Psoas muscle (tissue), 8 donors: ENCODE results near the gene LAMA5. TPM values are rescaled to one million over a fixed set of nuclear protein-coding genes. Genes with fewer than 3 reads are reported as not detected.
A peak's percentile ranks its signal among the peaks of the same experiment; 100 is the strongest.

Experiments
- ATAC-seq, 4 donors: fragments of 200-7000 bp; cut with Tn5 transposase; one replicate each; pipeline ENCODE4 v1.9.1; 2020; ENCODE audit warnings: moderate library complexity in 3 of 4, mild to moderate bottlenecking in 2 of 4
- DNase-seq, 2 donors: peaks; one replicate each; pipeline ENCODE4 v3.0.0-alpha.2; 2020
- H3K27ac ChIP-seq: fragments of 200-600 bp; one replicate; pipeline ENCODE4 v1.8.0; 2022
- H3K27me3 ChIP-seq, 3 donors: fragments of 200-600 bp in 1 of 3; one replicate each; pipeline versions ENCODE4 v1.6.1 to v1.8.0; 2013 to 2022; ENCODE audit warnings: low read length in 2 of 3, mild to moderate bottlenecking in 2 of 3, moderate library complexity in 1 of 3; ENCODE audit not compliant: insufficient read depth in 3 of 3
- H3K36me3 ChIP-seq, 2 donors: fragments of 200-600 bp in 1 of 2; one replicate each; pipeline versions ENCODE4 v1.6.1 to v1.8.0; 2013 to 2022; ENCODE audit warnings: low read depth in 1 of 2, mild to moderate bottlenecking in 1 of 2, moderate library complexity in 1 of 2; ENCODE audit not compliant: insufficient read depth in 1 of 2
- H3K4me1 ChIP-seq: fragments of 200-600 bp; one replicate; pipeline ENCODE4 v1.8.0; 2022
- H3K4me3 ChIP-seq: fragments of 200-600 bp; one replicate; pipeline ENCODE4 v1.8.0; 2022; ENCODE audit warnings: mild to moderate bottlenecking
- H3K9me3 ChIP-seq: fragments of 200-600 bp; one replicate; pipeline ENCODE4 v1.8.0; 2022
- WGBS, 3 donors: extraction: QIAGEN DNeasy Blood & Tissue Kit; methylation state at CpG; one replicate each; pipeline versions ENCODE4 v1.1.6 to v1.1.7; 2013; 5-methylcytosine and 5-hydroxymethylcytosine counted together
- intact Hi-C, 2 donors: fragments of 100-400 bp; cut with DNase I; formaldehyde crosslinking; loops; one replicate each; pipeline versions ENCODE4 v1.11.0 to v1.14.2; 2022
- polyA plus RNA-seq, 3 donors: library from polyadenylated mRNA; stranded (reverse); fragments of 200-250 nt; gene quantifications; one replicate each; pipeline ENCODE4 v1.2.3, GENCODE V29; 2013
- total RNA-seq, 4 donors: library from RNA; stranded (reverse); fragmentation: NEBNext Ultra II Directional in 2 of 4; extraction: Animal tissue kit (Norgen Biotek cat#: 25700) in 2 of 4; gene quantifications; one replicate each; pipeline versions ENCODE4 v1.2.1 to v1.2.4, GENCODE V29; 2021 to 2023
- TF ChIP-seq, protein P1 (sequence below): fragments of 200-600 bp; IDR thresholded peaks from one replicate; pipeline ENCODE4 v1.8.0; 2022; ENCODE audit warnings: antibody characterized with exemption
- donor health status: healthy with polysubstance abuse.
- donor health status: DM: no; HTN: no; CAD: no; lungs with moderate emphysema.
- donor health status: Bipolar disorder and iron deficiency.
- donor health status: healthy.
- donor health status: DM: yes; HTN: yes; CAD: no.
- donor health status: DM: no; HTN: no; CAD: no.
- donor health status: DM: no; HTN: no; CAD: no.
- donor health status: DM: yes; HTN: yes; CAD: no.

LAMA5 gene
- total and polyA plus RNA-seq, 7 donors: 14.4 to 74.6 (median 34.2) TPM

DNA sequence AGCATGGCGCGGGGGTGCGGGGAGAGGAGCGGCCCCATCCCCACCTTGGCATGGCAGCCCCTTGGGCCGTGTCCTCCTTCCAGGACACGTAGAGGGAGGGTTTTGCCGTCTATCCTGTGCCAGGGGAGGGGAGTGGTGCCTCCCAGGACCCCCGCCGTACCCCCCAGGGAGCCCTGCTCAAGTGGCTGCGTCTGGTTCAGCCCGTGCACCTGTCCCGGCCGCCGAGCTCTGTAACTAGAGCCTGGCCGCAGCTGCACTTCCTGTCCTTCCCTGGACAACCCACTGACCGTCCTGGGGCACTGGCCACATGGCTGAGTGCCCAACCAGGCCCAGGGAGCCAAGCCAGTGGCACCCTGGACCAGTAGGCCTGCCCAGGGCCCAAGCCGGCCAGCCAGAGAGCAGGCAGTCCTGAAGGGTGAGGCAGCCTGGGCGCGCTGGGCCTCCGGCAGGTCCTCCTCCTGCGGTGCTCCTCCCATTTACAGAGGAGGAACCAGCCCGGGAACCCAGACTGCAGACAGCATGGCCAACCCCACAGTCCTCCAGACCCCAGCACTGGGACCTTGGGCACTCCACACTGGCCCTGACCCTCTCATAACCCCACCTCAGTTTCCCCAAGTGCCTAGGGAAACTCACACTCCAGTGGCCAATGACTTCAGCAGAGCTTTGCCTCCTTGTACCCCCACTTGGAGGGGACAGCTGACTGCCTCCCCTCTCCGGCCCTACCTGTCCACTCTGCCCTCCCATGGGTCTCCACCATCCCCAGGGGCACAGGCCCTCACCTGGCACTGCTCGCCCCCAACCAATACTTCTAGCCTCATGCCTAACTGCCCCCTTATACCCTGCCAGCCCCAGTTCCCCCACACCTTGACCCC lies 8.7 kb downstream of the LAMA5 start:
- 16 to 24% (median 18%) methylated on average over 22 to 24 of the region's 24 CpGs for WGBS, 3 donors
- DNase-seq (peak; percentile 84 to 92), ATAC-seq (peak; percentile 82 to 86 (median 83))

DNA sequence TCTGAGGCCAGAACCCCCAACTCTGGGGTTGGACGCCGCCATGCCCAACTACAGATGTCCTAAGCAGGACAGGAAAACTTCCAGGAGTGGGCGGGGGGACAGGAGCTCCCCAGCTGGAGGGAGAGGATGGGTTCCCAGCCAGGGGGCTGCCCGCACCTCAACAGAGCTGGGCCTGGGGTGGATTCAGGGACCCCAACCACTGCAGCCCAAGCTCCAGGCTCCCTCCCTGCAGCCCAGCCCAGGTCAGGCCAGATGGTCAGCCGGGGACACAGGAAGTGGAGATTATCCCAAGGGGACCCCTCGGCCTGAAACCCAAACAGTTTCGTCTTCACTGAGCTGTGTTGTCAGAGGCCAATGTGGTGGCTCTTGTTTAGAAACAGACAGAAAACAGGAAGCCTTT lies 9.4 kb downstream of the LAMA5 start:
- peaks cover 61% of the 10 kb centered on the region for H3K4me1 ChIP-seq

More for the DNA sequence above, 8.7 kb downstream of the LAMA5 start:
- peaks cover 61% of the 10 kb centered on the region for H3K4me1 ChIP-seq
- H3K27ac ChIP-seq: peak overlapping the region; percentile 85
- no peaks in the 10 kb centered on the region for H3K27me3 ChIP-seq
- intact Hi-C loops: no loop called here
- no peaks in the 10 kb centered on the region for H3K9me3 ChIP-seq
- TF ChIP-seq, protein P1, sequence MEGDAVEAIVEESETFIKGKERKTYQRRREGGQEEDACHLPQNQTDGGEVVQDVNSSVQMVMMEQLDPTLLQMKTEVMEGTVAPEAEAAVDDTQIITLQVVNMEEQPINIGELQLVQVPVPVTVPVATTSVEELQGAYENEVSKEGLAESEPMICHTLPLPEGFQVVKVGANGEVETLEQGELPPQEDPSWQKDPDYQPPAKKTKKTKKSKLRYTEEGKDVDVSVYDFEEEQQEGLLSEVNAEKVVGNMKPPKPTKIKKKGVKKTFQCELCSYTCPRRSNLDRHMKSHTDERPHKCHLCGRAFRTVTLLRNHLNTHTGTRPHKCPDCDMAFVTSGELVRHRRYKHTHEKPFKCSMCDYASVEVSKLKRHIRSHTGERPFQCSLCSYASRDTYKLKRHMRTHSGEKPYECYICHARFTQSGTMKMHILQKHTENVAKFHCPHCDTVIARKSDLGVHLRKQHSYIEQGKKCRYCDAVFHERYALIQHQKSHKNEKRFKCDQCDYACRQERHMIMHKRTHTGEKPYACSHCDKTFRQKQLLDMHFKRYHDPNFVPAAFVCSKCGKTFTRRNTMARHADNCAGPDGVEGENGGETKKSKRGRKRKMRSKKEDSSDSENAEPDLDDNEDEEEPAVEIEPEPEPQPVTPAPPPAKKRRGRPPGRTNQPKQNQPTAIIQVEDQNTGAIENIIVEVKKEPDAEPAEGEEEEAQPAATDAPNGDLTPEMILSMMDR: no peak
- H3K4me3 ChIP-seq: peak overlapping the region; percentile 42
- peaks cover 0 to 5% of the 10 kb centered on the region in 2 donors for H3K36me3 ChIP-seq

DNA sequence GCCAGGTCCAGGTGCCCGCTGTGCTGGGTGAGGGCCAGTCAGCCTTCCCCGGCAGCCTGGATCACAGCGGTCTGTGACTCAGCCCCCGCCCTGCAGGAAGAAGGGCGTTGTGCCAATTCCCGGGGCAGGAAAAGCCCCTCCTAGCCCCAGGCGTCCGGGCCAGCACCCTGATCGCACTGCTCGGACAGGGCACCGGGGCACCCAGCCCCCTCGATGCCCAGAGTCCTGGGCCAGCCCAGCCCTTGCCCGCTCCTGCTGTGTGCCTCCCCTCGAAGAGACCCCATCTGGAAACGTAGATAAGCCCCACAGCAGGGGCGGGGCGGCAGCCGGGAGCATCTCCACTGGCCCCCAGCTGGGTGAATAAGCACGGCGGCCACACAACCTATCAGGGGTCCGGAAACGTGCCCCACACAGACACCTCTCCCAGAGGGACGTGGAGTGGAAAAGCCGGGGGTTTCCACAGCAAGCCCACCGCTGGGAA lies 9.9 kb downstream of the LAMA5 start:
- ATAC-seq: peak; percentile 16 to 36 (median 29)
- WGBS, 3 donors: 17 to 18% (median 18%) methylated on average over 25 of the region's 25 CpGs
- Histone ChIP-seq H3K9me3 (no peaks in the 10 kb centered on the region), H3K27ac (peak overlapping the region; percentile 85), H3K4me3 (peak overlapping the region; percentile 42), H3K27me3 (no peaks in the 10 kb centered on the region), H3K4me1 (peaks cover 65% of the 10 kb centered on the region), H3K36me3 (peaks cover 0 to 9% of the 10 kb centered on the region in 2 donors)
- intact Hi-C loops: no loop called here
- TF ChIP-seq, protein P1: no peak
- DNase-seq: peak; percentile 79 to 86

More for the DNA sequence above, 9.4 kb downstream of the LAMA5 start:
- Histone ChIP-seq H3K27me3 (no peaks in the 10 kb centered on the region), H3K36me3 (peaks cover 0 to 9% of the 10 kb centered on the region in 2 donors), H3K9me3 (no peaks in the 10 kb centered on the region), H3K27ac (peak overlapping the region; percentile 85), H3K4me3 (peak overlapping the region; percentile 42)
- TF ChIP-seq, protein P1: no peak
- ATAC-seq: peak in 2 of 4 donors; percentile 1
- peak; percentile 40 to 63 for DNase-seq
- WGBS, 3 donors: 16 to 25% (median 23%) methylated on average over 7 of the region's 7 CpGs
- intact Hi-C loops: no loop called here

DNA sequence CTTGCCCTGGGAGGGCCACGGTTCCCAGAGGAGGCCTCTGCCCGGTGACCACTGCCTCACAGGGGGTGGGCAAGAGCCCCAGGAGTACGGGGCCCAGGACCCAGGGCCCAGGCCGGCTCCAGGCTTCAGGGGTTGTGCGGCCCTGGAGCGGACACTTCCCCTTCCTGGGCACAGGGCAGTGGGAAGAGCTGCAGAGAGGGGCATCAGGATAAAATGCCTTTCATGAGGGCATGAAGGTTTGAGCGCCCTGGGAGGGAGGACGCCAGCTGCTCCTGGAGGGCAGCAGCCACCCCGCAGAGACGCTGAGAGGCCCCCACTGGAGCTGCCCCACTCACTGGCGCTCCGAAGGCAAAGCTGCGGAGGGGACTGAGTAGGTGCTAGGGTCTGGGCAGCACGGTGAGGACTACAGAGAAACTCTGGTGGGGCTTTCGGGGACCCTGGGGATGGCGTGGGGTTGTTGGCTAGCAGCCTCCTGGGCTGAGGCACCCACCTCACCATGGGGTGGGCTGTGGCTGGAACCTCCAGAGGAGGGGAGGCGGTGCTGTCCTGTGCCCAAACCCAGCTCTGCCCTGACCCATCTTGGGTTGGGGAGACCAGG lies 10.4 kb downstream of the LAMA5 start:
- 36 to 37% (median 37%) methylated on average over 15 to 17 of the region's 17 CpGs for WGBS, 3 donors

More for the DNA sequence above, 10.4 kb downstream of the LAMA5 start:
- TF ChIP-seq, protein P1: no peak
- no peaks in the 10 kb centered on the region for H3K27me3 ChIP-seq
- no peaks in the 10 kb centered on the region for H3K9me3 ChIP-seq
- DNase-seq (peak; percentile 25 to 55), ATAC-seq (no peak)
- peaks cover 0 to 10% of the 10 kb centered on the region in 2 donors for H3K36me3 ChIP-seq
- intact Hi-C loops: no loop called here
- peaks cover 66% of the 10 kb centered on the region for H3K4me1 ChIP-seq
- peak overlapping the region; percentile 85 for H3K27ac ChIP-seq
- peak overlapping the region; percentile 42 for H3K4me3 ChIP-seq
